GM15510 (cell line): ENCODE results near the gene USP6NL.

ENCODE experiments used
- POLR2A ChIP-seq: IDR thresholded peaks from 3 replicates; pipeline ENCODE4 v1.6.1; 2011; ENCODE audit warnings: borderline replicate concordance; ENCODE audit not compliant: insufficient read length; ENCODE audit errors: extremely low read depth

USP6NL gene

DNA sequence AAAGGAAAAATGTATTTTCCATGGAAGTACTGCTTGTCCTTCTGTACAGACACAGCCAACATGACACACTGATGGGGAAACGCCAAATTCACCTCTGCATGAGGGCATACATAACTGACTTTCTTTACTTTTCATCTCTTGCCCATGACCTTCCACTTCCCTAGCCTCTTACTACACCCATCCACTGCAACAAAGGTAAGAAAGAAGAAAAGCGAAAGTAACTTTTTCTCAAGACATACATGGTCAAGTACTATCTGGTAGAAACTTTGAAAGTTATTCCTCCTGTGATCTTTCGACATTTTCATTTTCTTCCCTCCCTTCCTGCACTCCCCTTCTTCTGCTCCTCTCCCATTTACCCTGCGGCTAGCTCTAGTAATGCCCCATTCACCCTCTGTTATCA, 130.8 kb downstream of the USP6NL start:
- no peak for TF ChIP-seq POLR2A

DNA sequence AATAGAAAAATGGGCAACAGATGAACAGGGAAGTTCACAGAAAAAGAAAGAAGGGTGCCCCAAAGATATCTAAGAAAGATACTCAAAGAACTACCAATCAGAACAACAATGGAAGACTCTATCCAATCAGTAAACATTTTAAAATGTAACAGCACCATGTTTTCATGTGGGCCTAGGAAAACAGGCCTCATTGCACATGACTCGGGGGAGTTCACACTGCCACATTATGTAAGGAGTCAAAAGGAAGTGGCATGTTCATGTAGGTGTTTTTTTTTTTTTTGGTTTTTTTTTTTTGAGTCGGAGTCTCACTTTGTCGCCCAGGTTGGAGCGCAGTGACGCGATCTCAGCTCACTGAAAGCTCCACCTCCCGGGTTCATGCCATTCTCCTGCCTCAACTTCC, 132.2 kb downstream of the USP6NL start:
- TF ChIP-seq POLR2A: no peak

DNA sequence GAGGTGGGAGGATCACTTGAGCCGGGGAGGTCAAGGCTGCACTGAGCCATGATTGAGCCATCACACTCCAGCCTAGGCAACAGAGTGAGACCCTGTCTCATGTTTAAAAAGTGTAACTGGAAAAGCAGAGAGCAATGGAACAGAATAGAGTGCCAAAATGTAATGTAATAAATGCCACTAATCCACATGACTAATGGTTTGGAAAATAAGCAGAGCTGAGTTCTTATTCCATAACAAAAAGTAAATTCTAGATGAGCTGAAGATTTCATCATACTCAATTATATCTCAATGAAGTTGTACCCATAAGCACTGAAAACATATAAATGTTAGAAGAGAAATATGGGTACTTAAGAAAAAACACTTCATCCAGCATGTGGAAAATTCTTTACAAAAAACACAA, 132.6 kb downstream of the USP6NL start:
- no peak for TF ChIP-seq POLR2A

DNA sequence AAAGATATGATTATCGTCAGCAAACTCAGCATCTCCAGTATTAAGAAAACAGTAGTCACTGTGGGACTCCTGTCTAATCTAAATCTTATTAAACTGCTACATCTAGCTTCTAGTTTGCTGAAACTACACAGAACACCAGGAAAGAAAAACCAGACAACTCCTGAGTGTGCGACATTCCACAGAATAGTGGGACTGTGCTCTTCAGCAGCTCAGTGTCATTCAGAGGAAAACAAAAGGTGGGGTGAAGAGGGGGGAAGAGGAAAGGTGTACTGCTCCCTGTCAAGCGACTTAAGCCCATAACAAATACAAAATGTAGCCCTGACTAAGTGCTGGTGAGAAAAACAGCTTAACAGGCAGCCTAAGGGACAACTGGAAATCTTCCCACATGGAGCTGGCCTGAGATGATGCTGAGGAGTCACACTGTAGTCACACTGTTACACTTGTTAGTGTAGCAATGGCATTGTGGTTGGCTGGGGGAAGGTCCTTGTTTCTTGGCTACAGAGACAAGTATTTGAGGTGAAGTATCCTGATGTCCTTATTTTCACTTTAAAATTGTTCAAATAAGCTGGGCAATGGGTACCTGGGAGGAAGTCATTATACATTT, 135.5 kb downstream of the USP6NL start:
- no peak for TF ChIP-seq POLR2A

DNA sequence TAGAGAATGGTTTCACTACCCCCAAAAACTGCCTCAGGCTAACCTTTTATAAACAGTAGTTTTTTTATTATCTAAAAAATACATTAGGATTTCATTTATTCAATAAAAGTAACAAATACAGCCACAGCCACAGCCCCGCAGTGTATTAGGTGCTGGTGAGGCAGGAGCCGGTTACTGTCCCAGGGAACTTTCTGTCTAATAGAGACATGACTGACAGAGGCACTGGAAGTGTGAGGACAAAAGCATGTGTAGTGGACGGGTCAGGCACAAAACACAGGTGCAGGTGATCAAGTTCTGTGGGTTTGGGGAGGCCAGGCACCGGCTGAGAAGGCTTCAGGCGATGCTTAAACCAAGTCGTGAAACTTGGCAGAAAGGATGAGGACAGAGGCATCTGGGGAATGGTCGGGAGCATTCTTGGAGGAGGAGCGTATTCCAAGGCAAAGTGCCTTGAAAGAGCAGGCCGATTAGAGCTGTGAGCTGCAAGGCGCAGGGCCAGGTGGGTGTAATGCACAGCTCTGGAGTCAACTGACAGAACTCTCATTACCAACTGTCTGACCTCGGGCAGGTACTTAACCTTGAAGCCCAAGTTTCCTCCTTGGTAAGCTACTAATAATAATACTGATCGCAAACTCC, 138.2 kb downstream of the USP6NL start:
- no peak for TF ChIP-seq POLR2A

DNA sequence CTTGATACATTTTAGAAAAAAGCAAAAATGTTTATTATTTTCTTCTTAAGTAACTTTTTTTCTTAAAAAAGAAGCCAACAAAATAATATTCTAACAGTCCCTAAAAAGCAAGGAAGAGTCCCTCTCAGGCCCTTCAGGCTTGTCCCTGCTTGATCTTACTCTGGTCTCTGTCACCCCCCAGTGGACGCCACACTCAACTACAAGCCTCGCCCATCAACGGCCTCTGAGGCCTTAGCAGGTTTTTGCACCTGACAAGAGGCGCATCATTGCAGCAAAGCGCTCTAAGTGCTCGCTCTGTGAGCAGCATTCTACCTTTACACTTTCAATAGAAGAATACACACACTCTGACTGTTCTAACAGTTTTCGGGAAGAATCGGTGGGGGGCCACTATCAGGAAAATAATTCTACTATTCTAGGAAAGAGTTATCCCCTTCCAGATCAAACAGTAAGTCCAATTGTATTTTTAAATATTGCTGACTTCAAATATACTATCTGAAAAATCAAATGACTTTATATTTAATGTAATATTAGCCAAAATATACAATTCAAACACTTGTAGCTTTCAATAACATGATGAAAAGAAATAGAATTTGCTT, 139.2 kb downstream of the USP6NL start:
- TF ChIP-seq POLR2A: no peak

DNA sequence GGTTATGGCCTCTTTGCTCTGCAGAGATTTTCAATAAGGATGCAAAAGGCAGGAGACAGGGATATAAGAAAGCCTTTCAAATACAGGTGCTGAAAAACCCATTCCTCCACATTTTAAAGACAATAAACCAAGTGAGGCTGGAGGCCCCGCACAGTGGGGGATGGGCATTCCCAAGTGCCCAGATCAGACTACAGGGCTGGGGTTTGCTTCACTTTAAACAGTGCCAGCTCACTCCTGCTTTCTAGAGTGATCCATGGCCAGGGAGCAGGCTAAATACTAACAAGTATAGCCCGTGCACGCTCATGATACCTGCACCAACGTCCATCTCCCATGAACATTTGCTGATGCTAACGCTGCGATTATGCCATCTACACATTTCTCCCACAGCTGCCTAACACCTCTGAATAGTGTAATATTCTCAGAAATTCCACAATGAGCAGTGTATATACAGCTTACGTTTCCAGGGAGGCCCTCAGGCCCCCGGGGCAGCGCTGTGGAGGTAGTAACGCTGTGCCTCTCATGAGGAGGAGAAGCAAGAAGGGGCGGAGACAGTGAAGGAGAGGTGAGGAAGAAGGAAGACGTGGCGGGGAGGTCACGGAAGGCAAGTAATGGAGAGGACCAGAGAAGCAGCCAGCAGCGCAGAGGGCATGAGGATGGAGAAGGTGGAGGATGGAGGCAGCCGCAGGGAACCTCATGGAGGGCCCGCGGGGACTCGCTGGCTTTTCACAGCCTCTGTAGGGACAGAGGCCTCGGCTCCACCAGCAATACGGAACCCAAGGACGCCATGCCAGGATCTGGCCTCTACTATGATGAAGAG, 141.7 kb downstream of the USP6NL start:
- TF ChIP-seq POLR2A: no peak

DNA sequence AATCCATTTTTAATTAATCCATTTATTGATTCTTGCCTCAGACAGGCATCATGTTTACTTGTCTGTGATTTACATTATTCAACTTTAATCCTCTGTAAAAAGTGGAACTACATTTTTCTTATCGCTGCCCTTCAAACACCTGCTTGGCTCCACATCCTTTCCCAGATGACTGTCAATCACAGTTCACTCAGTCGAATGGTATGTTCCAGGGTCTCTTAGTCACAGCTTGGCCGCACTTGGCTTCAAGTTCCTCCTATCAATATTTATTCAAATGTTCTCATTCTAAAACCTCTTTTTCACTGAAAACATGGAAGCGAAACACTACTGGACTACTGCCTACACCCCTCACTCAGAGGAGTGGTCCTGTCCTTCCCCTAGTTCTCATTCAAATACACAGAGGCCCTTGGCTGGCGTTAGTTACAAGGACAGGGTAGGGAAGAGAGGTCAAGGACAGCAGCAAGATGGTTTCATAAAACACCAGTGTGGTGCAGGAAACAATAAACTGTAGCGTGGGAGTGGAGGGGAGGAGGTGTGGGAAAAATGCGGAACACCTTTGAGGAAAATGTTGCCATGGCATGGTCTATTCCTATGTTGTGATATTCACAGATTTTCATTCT, 143.2 kb downstream of the USP6NL start:
- no peak for TF ChIP-seq POLR2A

DNA sequence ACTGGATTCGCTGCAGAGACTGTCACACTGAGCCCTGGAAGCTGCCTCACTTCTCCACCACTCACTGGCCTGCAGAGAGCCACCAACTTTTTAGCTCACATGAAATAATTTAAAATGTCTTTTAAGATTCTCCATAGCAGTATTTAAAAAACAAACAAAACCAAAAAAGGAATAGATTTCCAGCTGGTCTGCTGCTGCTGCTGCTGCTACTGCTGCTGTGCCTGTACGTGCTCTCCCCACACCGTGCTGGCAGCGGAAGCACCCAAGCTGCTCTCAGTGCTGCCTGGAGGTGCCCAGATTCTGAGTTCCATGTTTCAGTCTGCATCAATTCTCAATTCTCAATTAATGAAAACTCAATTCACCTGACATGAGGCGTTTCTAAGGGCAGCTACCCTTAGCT, 146.0 kb downstream of the USP6NL start:
- no peak for TF ChIP-seq POLR2A

DNA sequence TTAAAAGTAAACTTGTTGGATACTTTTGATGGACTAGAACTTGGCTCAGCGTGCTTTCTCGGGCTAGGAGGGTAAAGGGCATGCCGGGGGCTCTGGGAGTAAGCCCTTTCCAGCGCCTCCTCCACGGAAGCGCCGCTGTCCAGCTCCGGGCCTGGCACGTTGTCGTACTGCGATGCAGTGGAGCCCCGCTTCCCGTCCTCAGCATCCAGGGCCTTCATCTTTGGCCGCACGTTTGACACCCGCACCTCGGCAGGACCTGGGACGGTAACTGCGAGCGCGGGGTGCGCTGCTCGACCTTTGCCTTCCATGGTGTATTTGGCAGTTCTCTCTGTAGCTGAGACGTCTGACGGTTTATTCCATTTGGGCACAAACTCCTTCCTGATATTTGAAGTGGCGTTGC, 148.3 kb downstream of the USP6NL start:
- no peak for TF ChIP-seq POLR2A

DNA sequence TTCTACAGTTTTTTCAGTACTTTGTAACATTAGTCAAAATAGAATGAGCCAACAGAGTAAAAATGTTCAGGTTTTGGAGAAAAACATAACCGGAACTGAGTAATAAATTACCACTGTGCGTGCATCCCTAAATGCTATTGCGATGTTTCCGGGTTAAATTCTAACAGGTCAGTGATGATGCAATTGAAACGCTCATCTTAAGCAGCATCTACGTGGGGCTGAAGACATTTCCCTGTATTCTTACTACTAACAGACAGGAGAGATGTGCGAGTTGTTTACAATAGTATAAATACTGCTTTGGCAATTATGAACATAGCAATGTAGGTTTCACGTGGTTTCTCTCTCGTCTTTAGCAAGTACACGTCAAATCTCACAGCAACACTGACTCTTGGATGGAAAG, 149.4 kb downstream of the USP6NL start:
- no peak for TF ChIP-seq POLR2A

DNA sequence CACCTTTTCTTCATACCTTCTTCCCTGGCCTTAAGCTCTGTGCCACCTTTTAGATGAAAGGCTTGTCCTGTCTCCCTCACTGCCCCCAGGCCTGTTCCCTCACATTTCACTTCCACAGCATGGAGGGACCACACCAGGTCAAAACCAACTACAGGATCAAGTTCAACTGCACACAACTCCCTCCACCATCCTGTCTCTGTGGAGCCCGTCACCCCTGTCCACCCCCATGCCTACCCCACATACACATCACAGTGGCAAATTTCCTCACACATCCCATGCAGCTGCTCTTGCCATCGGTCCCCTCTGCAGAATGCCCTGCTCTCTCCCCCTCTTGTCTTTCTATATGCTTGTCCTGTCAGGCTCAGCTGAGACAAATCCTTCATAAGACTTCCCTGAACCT, 154.1 kb downstream of the USP6NL start:
- TF ChIP-seq POLR2A: no peak

DNA sequence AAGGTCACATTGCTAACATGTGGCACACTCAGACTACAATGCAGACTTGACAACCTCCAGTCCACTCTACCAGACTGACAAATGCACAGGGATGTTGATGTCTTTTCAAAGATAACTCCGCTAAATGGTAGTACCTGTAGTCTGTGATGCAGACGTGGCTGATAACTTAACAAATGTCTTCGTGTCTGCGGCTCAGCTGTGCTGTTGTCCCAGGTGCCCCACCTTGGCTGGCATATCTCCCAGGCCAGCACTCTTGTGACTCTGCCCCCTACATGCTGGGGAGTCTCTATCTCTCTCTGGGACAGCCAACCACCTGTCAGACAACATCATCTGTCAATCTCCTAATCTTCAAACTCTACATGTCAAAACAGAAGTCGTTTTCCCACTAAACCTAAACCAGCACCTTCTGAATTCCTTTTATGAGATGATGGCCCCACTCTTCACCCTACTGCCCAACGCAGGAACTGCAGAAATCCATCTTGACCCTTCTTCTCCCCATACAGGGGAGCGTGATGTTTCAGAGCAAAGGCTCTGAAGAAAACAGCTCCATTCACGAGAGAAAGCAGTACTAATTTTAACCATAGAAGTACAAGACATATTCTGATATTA, 156.4 kb downstream of the USP6NL start:
- TF ChIP-seq POLR2A: no peak

DNA sequence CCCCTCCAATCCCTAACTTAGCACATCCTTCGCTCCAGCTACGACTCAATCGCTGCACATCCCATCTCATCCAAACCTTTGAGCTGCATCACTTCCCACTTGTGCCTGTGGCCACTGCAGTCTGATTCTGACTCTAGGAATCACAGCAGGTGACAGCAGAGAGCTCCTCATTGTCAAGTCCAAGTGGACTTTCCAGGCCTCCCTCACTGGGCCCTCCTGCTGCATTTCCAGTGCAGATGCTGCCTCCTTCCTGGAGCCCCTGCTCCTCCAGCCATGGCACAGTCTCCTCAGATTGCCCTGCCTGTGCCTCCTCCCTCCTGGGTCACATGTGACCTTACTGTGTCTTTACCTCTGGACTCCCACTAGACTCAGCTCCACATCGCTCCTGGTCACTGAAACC, 157.3 kb downstream of the USP6NL start:
- no peak for TF ChIP-seq POLR2A
